ENCODE measurements around the gene VPS16. TPM values are rescaled to one million over a fixed set of nuclear protein-coding genes. Genes with fewer than 3 reads are reported as not detected.

The VPS16 gene
- total RNA-seq, 1 donor from 2014 or later: 51.1 TPM

GRCh38 chr20:2834401-2835110 is 6.0 kb upstream of the VPS16 start:
- H3K4me3 Mint-ChIP-seq (ENCODE audit: unreplicated experiment): no peak overlapping the region
- H3K27ac Mint-ChIP-seq (ENCODE audit: unreplicated experiment): no peak overlapping the region
- H3K9me3 Mint-ChIP-seq (ENCODE audit: unreplicated experiment): no peaks in the 10 kb centered on the region
- no peaks in the 10 kb centered on the region for H3K27me3 Mint-ChIP-seq (ENCODE audit: unreplicated experiment)
- TF ChIP-seq CTCF (IDR thresholded peaks at IDR 0.05): no peak
- peaks cover 16% of the 10 kb centered on the region for H3K4me1 Mint-ChIP-seq (ENCODE audit: unreplicated experiment)
- DNase-seq (ENCODE audit: extremely low spot score, unreplicated experiment): no peak
- H3K36me3 Mint-ChIP-seq (ENCODE audit: unreplicated experiment): peaks cover 24% of the 10 kb centered on the region

- Mint-ChIP-seq H3K27ac (ENCODE audit: unreplicated experiment) (no peak overlapping the region), H3K4me1 (ENCODE audit: unreplicated experiment) (peaks cover 19% of the 10 kb centered on the region), H3K9me3 (ENCODE audit: unreplicated experiment) (no peaks in the 10 kb centered on the region), H3K27me3 (ENCODE audit: unreplicated experiment) (no peaks in the 10 kb centered on the region), H3K36me3 (ENCODE audit: unreplicated experiment) (peaks cover 24% of the 10 kb centered on the region), H3K4me3 (ENCODE audit: unreplicated experiment) (no peak overlapping the region)
- TF ChIP-seq CTCF (IDR thresholded peaks at IDR 0.05): no peak
- no peak for DNase-seq (ENCODE audit: extremely low spot score, unreplicated experiment)
Measured at GRCh38 chr20:2835331-2835796, 5.2 kb upstream of the VPS16 start.

GRCh38 chr20:2836035-2836434 is 4.5 kb upstream of the VPS16 start:
- no peak overlapping the region for H3K27ac Mint-ChIP-seq (ENCODE audit: unreplicated experiment)
- no peaks in the 10 kb centered on the region for H3K9me3 Mint-ChIP-seq (ENCODE audit: unreplicated experiment)
- H3K4me3 Mint-ChIP-seq (ENCODE audit: unreplicated experiment): no peak overlapping the region
- H3K4me1 Mint-ChIP-seq (ENCODE audit: unreplicated experiment): peaks cover 20% of the 10 kb centered on the region
- DNase-seq (ENCODE audit: extremely low spot score, unreplicated experiment): no peak
- no peaks in the 10 kb centered on the region for H3K27me3 Mint-ChIP-seq (ENCODE audit: unreplicated experiment)
- peaks cover 24% of the 10 kb centered on the region for H3K36me3 Mint-ChIP-seq (ENCODE audit: unreplicated experiment)
- TF ChIP-seq CTCF (IDR thresholded peaks at IDR 0.05): no peak

GRCh38 chr20:2837221-2837960 is 3.2 kb upstream of the VPS16 start:
- Mint-ChIP-seq H3K27ac (ENCODE audit: unreplicated experiment) (no peak overlapping the region), H3K36me3 (ENCODE audit: unreplicated experiment) (peaks cover 24% of the 10 kb centered on the region), H3K4me1 (ENCODE audit: unreplicated experiment) (peaks cover 17% of the 10 kb centered on the region), H3K4me3 (ENCODE audit: unreplicated experiment) (no peak overlapping the region), H3K27me3 (ENCODE audit: unreplicated experiment) (no peaks in the 10 kb centered on the region), H3K9me3 (ENCODE audit: unreplicated experiment) (no peaks in the 10 kb centered on the region)
- no peak for TF ChIP-seq CTCF (IDR thresholded peaks at IDR 0.05)
- no peak for DNase-seq (ENCODE audit: extremely low spot score, unreplicated experiment)

GRCh38 chr20:2838170-2838797 is 2.3 kb upstream of the VPS16 start:
- H3K4me3 Mint-ChIP-seq (ENCODE audit: unreplicated experiment): peak overlapping the region; percentile 51
- no peak for DNase-seq (ENCODE audit: extremely low spot score, unreplicated experiment)
- no peak for TF ChIP-seq CTCF (IDR thresholded peaks at IDR 0.05)

More at GRCh38 chr20:2838170-2838797, 2.3 kb upstream of the VPS16 start:
- Mint-ChIP-seq H3K27ac (ENCODE audit: unreplicated experiment) (no peak overlapping the region), H3K9me3 (ENCODE audit: unreplicated experiment) (no peaks in the 10 kb centered on the region), H3K36me3 (ENCODE audit: unreplicated experiment) (peaks cover 24% of the 10 kb centered on the region), H3K4me1 (ENCODE audit: unreplicated experiment) (peaks cover 16% of the 10 kb centered on the region), H3K27me3 (ENCODE audit: unreplicated experiment) (no peaks in the 10 kb centered on the region)
